Hair follicle dermal papilla cell (primary cell): ENCODE results near the gene TMEM144. TPM values are rescaled to one million over a fixed set of nuclear protein-coding genes. Genes with fewer than 3 reads are reported as not detected.

Source experiments
- total RNA-seq: library from RNA; depleted of rRNA; stranded (reverse); fragments of >200 nt; gene quantifications from 2 replicates; pipeline ENCODE4 v1.2.3, GENCODE V29; 2012

TMEM144 gene
- total RNA-seq: 2.6 and 5.2 TPM in 2 replicates

GRCh38 chr4:158209825-158210807 lies at the start of gene TMEM144:
Gene TMEM144 (plus strand): TSS chr4:158210486. CDS start chr4:158212668, 2,182 bp downstream.

GRCh38 chr4:158172261-158173258 lies 37.7 kb upstream of the TMEM144 start, which contains the start of gene GASK1B:
Gene GASK1B (minus strand): TSS chr4:158173025. CDS start chr4:158171375, 1,650 bp downstream.

Other genes starting within 250 kb of the TMEM144 start
- gene GASK1B, start 37.5 kb upstream of the TMEM144 start, total RNA-seq: 37.8 and 52.7 TPM in 2 replicates